Measurements from ENCODE around the gene PSMG4. TPM values are rescaled to one million over a fixed set of nuclear protein-coding genes. Genes with fewer than 3 reads are reported as not detected.

The PSMG4 gene
- total and polyA plus RNA-seq, 9 of the 15 experiments (the other 6 are each of a cell fraction or from before 2014, with no cell fraction given): 12.9 to 185 (median 52.0) TPM

GRCh38 chr6:3293271-3294155, 34.8 kb downstream of the PSMG4 start (continued):
- TF ChIP-seq FOXO4 (CRISPR knock-in tag; IDR thresholded peaks at IDR 0.05): no peak
- no peak for TF ChIP-seq JUNB (CRISPR knock-in tag; conservative IDR thresholded peaks at IDR 0.05)
- no peak for TF ChIP-seq ZNF699 (CRISPR knock-in tag; IDR thresholded peaks at IDR 0.05; ENCODE audit: insufficient replicate concordance)
- TF ChIP-seq TAL1 (IDR thresholded peaks at IDR 0.05): peak; percentile 64
- TF ChIP-seq NFYB (IDR thresholded peaks at IDR 0.05; ENCODE audit: extremely low read depth, insufficient read length): no peak
- no peak for TF ChIP-seq HMBOX1 (IDR thresholded peaks at IDR 0.05)
- peak; percentile 98 for TF ChIP-seq SMAD4 (CRISPR knock-in tag; conservative IDR thresholded peaks at IDR 0.05)
- TF ChIP-seq CBFA2T2 (conservative IDR thresholded peaks at IDR 0.05): peak; percentile 73
- no peak for TF ChIP-seq ASH1L (IDR thresholded peaks at IDR 0.05; ENCODE audit: borderline replicate concordance, low read depth, partially characterized antibody)
- TF ChIP-seq TFAM (CRISPR knock-in tag; conservative IDR thresholded peaks at IDR 0.05): no peak
- TF ChIP-seq NFXL1 (CRISPR knock-in tag; IDR thresholded peaks at IDR 0.05): no peak
- no peak for TF ChIP-seq MXI1 (IDR thresholded peaks at IDR 0.05; ENCODE audit: low read depth, low read length)
- no peak for TF ChIP-seq EZH2 (IDR thresholded peaks at IDR 0.05; ENCODE audit: borderline replicate concordance, low read depth, low read length)
- TF ChIP-seq ZNF398 (CRISPR knock-in tag; IDR thresholded peaks at IDR 0.05): no peak
- TF ChIP-seq PCBP2 (IDR thresholded peaks at IDR 0.05; ENCODE audit: low read depth, low read length, poor library complexity, severe bottlenecking): no peak
- TF ChIP-seq SMARCE1 (IDR thresholded peaks at IDR 0.05): no peak
- no peak for TF ChIP-seq BRCA1 (IDR thresholded peaks at IDR 0.05)
- TF ChIP-seq BRCA1 (CRISPR knock-in tag; IDR thresholded peaks at IDR 0.05): 0 out of 2 replicates have a peak, but pooled peaks have one; percentile 66
- TF ChIP-seq ID3 (CRISPR knock-in tag; IDR thresholded peaks at IDR 0.05): no peak
- TF ChIP-seq ID3 (tag; IDR thresholded peaks at IDR 0.05): no peak
- no peak for TF ChIP-seq GTF2F1 (IDR thresholded peaks at IDR 0.05; ENCODE audit: low read depth, low read length)
- TF ChIP-seq L3MBTL2 (IDR thresholded peaks at IDR 0.05): no peak
- TF ChIP-seq SRSF1 (IDR thresholded peaks at IDR 0.05; ENCODE audit: low read depth, low read length): no peak
- no peak for TF ChIP-seq MEIS2 (IDR thresholded peaks at IDR 0.05; ENCODE audit: partially characterized antibody)
